ES-I3 (cell line): Measurements from ENCODE around the gene UBR3.
"Not testable (repeated sequence)": the region's sequence is repeated elsewhere in the genome, so short reads cannot be mapped to it uniquely, and the experiment has no call there.

ENCODE experiments used
- H3K36me3 ChIP-seq: 2 replicates; pipeline ENCODE4 v1.6.1; 2013; ENCODE audit warnings: mild to moderate bottlenecking, low read length, control low read depth, moderate library complexity; ENCODE audit not compliant: insufficient read depth
- H3K4me1 ChIP-seq: 2 replicates; pipeline ENCODE4 v1.6.1; 2013; ENCODE audit warnings: mild to moderate bottlenecking, control low read depth, low read length; ENCODE audit not compliant: insufficient read depth
- H3K9ac ChIP-seq: 2 replicates; pipeline ENCODE4 v1.6.1; 2013; ENCODE audit warnings: low read depth, mild to moderate bottlenecking, low read length, moderate library complexity
- H3K9me3 ChIP-seq: 2 replicates; pipeline ENCODE4 v1.6.1; 2013; ENCODE audit warnings: mild to moderate bottlenecking, low read length, moderate library complexity; ENCODE audit not compliant: control insufficient read depth, insufficient read depth

UBR3 gene

DNA sequence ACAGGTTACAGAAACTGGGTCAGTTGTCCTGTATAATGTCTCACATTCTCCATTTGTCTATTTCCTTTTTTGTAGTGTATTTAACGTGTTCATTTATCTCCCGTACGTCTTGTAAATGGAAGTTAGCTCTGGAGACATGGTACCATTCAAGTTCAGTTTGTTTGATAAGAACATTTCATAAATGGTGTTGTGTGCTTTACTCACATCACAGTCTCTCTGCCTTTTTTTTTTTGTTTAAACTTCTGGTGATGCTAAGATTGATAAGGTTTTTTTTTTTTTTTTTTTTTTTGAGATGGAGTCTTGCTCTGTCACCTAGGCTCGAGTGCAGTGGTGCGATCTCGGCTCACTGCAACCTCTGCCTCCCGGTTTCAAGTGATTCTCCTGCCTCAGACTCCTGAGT lies 41.7 kb downstream of the UBR3 start:
- H3K36me3 ChIP-seq: no peaks in the 10 kb centered on the region
- no peak overlapping the region for H3K9ac ChIP-seq
- H3K4me1 ChIP-seq: peaks cover 9% of the 10 kb centered on the region; the same call in 1 of the 2 replicates
- no peaks in the 10 kb centered on the region for H3K9me3 ChIP-seq

DNA sequence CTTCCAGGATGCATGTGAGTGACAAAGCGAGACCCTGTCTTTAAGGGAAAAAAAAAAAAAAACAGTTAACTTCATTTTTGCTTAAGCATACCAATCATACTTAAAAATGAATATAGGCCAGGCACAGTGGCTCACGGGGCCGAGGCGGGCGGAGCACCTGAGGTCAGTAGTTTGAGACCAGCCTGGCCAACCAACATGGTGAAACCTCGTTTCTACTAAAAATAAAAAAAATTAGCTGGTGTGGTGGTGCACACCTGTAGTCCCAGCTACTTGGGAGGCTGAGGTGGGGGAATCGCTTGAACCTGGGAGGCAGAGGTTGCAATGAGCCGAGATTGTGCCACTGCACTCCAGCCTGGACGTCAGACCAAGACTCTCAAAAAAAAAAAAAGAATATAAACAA lies 44.1 kb downstream of the UBR3 start:
- not testable (repeated sequence) for H3K9me3 ChIP-seq, H3K4me1 ChIP-seq, H3K36me3 ChIP-seq, H3K9ac ChIP-seq

DNA sequence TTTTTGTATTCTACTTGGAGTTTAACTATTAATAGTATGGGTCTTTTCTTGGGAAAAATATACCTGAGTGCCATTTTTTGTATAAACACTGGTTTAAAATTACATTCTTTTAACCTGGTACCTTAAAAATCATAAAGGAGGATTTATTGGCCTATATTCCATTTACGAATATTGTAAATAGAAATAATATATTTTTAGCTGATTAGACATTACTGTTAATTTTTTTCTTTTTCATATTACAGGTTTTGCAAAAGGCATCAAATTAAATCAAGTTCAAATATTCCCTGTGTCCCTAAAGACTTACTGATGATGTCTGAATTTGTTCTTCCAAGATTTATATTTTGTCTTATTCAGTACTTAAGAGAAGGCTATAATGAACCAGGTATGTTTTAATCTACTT lies 44.7 kb downstream of the UBR3 start:
- H3K9me3 ChIP-seq: no peaks in the 10 kb centered on the region
- H3K4me1 ChIP-seq: peaks cover 9% of the 10 kb centered on the region; the same call in 1 of the 2 replicates
- no peak overlapping the region for H3K9ac ChIP-seq
- H3K36me3 ChIP-seq: no peaks in the 10 kb centered on the region

DNA sequence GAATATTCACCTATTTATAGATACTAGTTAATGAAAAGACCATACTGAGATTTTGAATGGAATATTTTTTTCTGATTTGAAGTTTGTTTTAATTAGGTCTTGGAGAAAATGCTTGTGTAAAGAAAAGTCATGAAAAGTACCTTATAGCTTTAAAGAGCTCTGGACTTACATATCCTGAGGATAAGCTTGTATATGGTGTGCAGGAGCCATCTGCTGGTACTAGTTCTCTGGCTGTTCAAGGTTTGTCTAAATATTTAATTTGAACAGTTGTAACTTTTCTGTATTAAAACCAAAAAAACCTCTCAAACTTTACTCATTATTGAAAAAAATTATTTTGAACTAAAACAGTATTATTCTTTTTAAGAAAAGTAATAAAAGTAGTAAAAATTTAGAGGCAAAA lies 50.1 kb downstream of the UBR3 start:
- Histone ChIP-seq H3K9ac (no peak overlapping the region), H3K9me3 (no peaks in the 10 kb centered on the region), H3K4me1 (no peaks in the 10 kb centered on the region), H3K36me3 (no peaks in the 10 kb centered on the region)

DNA sequence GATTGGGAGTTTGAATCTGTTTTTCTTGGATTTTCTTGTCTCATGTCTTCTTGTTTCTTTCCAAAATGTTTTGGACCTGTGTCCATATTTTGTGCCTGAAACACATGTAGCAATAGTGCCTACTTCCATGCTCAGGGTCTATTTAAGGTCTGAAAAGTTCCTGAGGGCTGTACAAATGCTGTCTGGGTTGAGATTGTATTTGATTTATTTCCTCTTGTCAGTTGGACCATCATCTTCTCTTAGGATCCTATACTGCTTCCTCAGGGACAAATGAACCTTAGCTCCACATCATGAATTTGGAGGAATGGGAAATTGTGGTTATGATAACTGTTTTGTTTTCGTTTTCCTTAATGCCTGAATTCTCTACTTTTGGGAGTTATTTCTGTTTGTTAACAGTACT lies 59.9 kb downstream of the UBR3 start:
- Histone ChIP-seq H3K9ac (no peak overlapping the region), H3K4me1 (no peaks in the 10 kb centered on the region), H3K9me3 (no peaks in the 10 kb centered on the region), H3K36me3 (no peaks in the 10 kb centered on the region)

DNA sequence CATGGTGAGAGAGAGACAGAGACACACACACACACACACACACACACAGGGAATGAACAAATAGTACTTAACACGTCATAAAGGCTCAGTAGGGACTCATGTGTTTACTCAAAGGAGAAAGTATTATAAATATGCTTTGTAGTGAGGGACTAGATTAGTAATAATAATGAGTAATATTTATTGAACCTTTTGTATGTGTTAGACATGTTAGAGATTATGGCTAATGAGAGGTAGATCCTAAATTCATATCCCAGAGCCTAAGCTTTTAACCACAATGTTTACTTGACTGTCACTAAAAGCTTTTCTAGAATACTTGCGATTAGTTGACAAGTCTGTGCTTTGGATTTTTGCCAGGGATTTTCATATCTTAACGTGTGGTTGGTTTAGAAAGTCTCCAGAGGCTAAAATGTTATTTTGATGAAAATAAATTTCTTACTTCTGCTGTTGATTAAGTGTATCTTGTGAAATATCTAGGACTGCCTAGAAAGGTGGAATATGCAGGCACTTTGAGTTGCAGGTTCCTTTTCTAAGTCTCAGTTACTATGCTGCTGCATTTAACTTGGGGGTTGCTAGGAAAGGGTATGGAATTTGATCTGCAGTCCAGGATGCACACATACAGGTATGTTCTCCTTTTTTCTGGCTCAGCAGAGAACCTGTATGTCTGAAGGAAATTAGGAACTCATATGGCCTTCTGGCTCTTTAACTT lies 64.5 kb downstream of the UBR3 start:
- no peaks in the 10 kb centered on the region for H3K36me3 ChIP-seq
- H3K9ac ChIP-seq: no peak overlapping the region
- H3K4me1 ChIP-seq: no peaks in the 10 kb centered on the region
- H3K9me3 ChIP-seq: no peaks in the 10 kb centered on the region

DNA sequence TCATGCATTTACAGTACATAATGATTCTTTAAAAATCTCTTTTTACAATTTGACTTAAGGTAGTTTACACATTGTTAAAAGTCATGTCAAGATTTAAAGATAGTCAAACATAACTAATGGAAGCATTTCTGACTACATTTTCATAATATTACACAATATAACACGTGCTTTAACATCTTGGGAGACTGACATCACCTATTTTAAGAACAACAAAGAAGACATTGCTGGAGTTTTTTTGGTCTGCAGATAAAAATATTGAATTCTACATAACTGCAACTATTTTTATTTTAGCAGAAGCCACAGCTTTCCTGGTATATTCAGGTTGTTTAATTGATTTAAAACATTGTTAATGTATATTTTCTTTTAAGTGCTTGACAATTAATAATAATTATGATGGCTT lies 65.7 kb downstream of the UBR3 start:
- Histone ChIP-seq H3K36me3 (no peaks in the 10 kb centered on the region), H3K9me3 (no peaks in the 10 kb centered on the region), H3K4me1 (no peaks in the 10 kb centered on the region), H3K9ac (no peak overlapping the region)

DNA sequence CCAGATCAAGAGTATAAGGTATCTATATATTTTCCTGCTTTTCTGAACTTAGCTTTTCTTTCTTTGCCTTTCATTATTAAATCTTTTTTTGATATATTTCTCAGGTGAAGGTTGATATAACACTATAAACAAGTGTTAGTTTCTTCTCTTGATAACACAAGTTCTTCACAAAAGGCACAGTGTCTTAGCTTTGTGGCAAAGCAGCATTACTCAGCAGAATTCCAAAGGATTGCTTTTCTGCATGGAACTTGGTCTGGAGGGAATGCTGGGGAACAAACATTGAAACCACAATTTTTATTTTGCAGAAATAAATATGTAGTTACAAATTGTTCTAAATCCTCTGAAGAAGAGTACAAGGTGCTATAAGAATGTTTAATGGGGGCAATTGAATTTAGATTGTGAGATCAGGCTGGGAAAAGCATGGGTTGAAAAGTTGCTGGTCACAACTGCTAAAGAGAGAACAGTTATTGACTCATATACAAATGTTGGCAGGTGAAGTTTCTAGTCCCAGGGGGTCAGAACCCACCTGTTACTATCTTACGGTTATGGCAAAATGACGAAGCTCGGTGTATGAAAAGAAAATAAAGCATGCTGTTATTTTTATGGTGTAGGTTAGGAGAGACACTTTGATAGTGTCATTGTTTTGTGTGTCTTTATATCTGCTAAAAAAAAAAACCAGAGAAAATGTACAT lies 68.2 kb downstream of the UBR3 start:
- Histone ChIP-seq H3K9me3 (no peaks in the 10 kb centered on the region), H3K9ac (no peak overlapping the region), H3K4me1 (no peaks in the 10 kb centered on the region), H3K36me3 (no peaks in the 10 kb centered on the region)

DNA sequence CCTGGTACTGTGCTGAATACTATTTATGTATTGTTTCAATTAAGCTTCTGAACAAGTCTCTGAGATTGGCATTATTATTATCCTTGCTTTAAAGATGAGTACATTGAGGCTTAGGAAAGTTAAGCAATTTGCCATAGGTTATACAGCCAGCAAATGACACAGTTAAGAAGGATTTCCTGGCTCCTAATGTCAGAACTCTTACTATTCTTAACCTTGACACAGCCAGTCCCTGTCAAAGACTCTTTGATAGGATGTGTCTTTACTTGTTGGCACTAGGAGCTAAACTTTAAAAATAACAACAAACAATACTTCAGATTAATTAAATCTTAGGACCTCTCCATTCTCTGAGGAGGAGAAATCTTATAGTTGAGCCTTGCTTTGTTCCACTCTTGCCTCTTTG lies 70.6 kb downstream of the UBR3 start:
- H3K36me3 ChIP-seq: no peaks in the 10 kb centered on the region
- no peak overlapping the region for H3K9ac ChIP-seq
- no peaks in the 10 kb centered on the region for H3K9me3 ChIP-seq
- H3K4me1 ChIP-seq: no peaks in the 10 kb centered on the region

DNA sequence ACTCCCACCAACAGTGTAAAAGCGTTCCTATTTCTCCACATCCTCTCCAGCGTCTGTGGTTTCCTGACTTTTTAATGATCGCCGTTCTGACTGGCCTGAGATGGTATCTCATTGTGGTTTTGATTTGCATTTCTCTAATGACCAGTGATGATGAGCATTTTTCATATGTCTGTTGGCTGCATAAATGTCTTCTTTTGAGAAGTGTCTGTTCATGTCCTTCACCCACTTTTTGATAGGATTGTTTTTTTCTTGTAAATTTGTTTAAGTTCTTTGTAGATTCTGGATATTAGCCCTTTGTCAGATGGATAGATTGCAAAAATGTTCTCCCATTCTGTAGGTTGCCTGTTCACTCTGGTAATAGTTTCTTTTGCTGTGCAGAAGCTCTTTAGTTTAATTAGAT lies 72.8 kb downstream of the UBR3 start:
- H3K9ac ChIP-seq, H3K9me3 ChIP-seq, H3K4me1 ChIP-seq, H3K36me3 ChIP-seq: not testable (repeated sequence)

DNA sequence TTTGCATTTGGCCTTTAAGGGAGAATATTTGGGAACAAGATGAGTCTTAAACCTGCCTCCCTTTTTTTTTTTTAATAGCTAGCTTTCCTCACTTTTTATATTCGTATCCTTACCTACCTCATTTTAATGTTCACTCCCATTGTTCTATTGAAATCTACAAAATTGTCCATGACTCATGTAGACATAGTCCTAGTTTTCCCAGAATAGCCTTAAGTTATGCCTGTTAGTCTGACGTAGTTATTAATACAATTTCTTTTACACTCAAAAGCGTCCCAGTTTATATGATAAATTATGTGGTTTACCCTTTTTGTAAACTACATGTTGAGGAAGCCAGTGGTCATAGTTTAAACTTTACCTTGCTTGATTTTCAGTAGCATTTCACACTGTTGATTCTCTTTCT lies 73.4 kb downstream of the UBR3 start:
- Histone ChIP-seq H3K9me3 (no peaks in the 10 kb centered on the region), H3K9ac (no peak overlapping the region), H3K4me1 (no peaks in the 10 kb centered on the region), H3K36me3 (no peaks in the 10 kb centered on the region)

DNA sequence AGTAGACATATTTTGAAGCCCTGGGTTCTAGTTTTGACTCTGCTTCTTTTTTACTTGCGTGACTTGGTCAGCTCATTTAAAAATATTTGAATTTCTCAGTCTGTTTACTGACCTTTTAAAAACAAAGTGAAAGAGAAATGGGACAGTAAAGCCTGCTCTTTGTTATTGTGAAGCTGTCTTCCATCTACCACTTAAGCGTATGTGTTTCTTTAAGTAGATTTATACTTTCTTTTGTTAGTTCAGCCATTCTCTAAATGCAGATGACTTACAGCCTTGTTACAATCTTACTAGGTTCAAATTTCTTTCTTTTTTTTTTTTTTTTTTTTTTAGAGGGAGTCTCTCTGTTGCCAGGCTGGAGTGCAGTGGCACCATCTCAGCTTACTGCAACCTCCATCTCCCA lies 79.5 kb downstream of the UBR3 start:
- H3K9ac ChIP-seq: no peak overlapping the region
- 0 out of 2 replicates have a peak, but pooled peaks cover 2% of the 10 kb centered on the region for H3K36me3 ChIP-seq
- H3K9me3 ChIP-seq: no peaks in the 10 kb centered on the region; the same call in 1 of the 2 replicates
- H3K4me1 ChIP-seq: no peaks in the 10 kb centered on the region

DNA sequence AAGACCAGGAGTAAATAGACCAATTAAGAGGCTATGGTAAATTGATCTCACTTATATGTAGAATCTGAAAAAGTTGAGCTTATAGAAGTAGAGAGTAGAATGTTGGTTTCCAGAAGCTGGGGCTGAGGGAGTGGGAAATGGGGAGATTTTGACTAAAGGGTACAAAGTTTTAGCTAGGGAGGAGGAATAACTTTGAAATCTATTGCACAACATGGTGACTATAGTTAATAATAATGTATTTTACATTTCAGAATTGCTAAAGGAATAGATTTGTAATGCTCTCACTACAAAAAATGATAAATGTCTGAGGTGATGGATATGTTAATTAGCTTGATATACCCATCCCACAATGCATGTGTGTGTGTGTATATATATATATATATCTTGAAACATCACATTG lies 82.1 kb downstream of the UBR3 start:
- H3K4me1 ChIP-seq: no peaks in the 10 kb centered on the region
- no peak overlapping the region for H3K9ac ChIP-seq
- H3K36me3 ChIP-seq: 0 out of 2 replicates have a peak, but pooled peaks cover 2% of the 10 kb centered on the region
- H3K9me3 ChIP-seq: no peaks in the 10 kb centered on the region; the same call in 1 of the 2 replicates

DNA sequence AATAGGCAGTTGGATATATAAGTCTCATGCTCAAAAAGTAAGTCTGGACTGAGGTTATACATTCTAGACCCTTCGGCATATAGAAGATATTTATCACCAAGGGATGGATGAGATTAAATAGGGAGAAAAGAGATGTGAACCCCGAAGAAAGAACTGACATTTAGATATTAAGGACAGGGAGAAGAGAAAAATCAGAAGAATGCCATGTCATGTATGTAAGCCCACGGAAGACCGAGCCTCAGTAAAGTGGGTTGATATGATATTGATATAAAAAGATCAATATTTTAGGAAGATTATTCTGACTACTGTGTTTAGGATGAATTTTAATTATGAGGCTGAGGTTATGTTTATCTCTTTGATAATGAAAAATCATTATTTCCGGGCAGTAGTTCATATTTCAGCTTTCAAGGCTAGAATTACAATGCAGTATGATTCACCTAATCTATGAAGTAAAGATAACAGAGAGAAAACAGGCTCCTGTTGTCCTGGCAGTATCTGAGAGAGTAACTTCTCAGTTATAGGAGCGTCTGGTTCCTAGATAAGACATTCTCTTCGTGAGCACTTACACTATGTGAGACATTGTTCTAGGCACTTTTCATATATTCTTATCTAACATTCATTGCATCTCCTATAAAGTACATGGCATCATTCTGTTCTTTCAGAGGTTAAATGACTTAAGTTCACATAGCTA lies 83.0 kb downstream of the UBR3 start:
- Histone ChIP-seq H3K9me3 (no peaks in the 10 kb centered on the region; the same call in 1 of the 2 replicates), H3K9ac (no peak overlapping the region), H3K36me3 (0 out of 2 replicates have a peak, but pooled peaks cover 2% of the 10 kb centered on the region), H3K4me1 (no peaks in the 10 kb centered on the region)

DNA sequence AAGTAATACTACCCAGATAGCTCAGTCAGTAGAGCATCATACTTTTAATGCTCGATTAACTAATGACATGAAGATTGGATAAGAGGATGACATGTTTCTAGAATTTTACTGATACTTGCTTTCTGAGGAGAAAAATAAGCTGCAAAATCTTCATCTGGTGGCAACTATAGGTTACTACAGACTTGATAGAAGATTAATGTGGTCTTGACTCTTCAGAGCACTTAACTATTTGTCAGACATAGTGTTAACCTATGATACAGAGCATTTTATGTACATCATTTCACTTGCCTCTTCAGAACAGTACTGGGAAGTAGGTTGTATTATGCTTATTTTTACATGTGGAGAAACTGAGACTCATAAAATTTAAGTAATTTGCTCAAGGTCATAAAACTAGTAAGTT lies 83.9 kb downstream of the UBR3 start:
- H3K9ac ChIP-seq: no peak overlapping the region
- H3K36me3 ChIP-seq: no peaks in the 10 kb centered on the region
- H3K9me3 ChIP-seq: no peaks in the 10 kb centered on the region; the same call in 1 of the 2 replicates
- H3K4me1 ChIP-seq: no peaks in the 10 kb centered on the region
